ENCODE data around the gene TCF3.
"Not testable (repeated sequence)": the region's sequence is repeated elsewhere in the genome, so short reads cannot be mapped to it uniquely, and the experiment has no call there.

The TCF3 gene

DNA sequence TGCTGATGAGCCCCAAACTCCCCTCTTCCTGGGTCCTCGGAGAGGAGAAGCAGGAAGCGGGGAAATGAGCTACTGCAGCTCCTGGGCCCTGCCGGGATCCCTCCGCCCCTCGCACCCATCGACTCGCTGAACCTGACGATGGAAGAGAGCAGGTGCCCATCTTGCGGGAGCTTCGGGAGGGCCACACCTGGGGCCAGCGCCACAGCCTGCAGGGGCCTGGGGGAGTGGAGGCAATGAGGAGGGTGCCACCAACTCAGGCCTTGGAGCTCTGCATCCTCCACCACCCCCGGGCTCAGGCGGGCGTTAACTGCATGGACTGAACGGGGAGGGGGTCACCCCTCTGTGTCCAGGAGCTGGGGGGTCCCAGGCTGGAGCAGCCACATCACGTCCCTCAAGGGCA lies 8.3 kb downstream of the TCF3 start:
- H4K91ac ChIP-seq (ENCODE audit: low read length) = no peak overlapping the region
- no peak overlapping the region for H3K14ac ChIP-seq (ENCODE audit: low read length in 2 of 2)
- no peak overlapping the region for H3K4me2 ChIP-seq (ENCODE audit: low read length, poor library complexity, severe bottlenecking)
- H3K4me1 ChIP-seq (ENCODE audit: control insufficient read depth, insufficient read depth, low read depth, low read length) = peaks cover 15% of the 10 kb centered on the region
- H2AFZ ChIP-seq (ENCODE audit: low read depth, low read length) = no peak overlapping the region
- no peak overlapping the region for H4K8ac ChIP-seq (ENCODE audit: low read length)
- no peaks in the 10 kb centered on the region for H3K27me3 ChIP-seq (ENCODE audit: control insufficient read depth in 1 of 2, insufficient read depth in 1 of 2, low read length in 2 of 2)
- 98% methylated on average over 16 of the region's 16 CpGs for WGBS
- H3K36me3 ChIP-seq (ENCODE audit: control insufficient read depth in 1 of 2, insufficient read depth in 2 of 2, low read depth in 1 of 2, low read length in 2 of 2) = peaks cover 44 to 82% of the 10 kb centered on the region in 2 experiments
- DNase-seq = no peak
- no peak overlapping the region for H3K4ac ChIP-seq (ENCODE audit: low read depth in 1 of 2, low read length in 2 of 2)
- no peak overlapping the region for H2BK15ac ChIP-seq (ENCODE audit: low read depth, poor library complexity, severe bottlenecking)
- no peak overlapping the region for H3K23ac ChIP-seq (ENCODE audit: low read length in 2 of 2)
- no peak overlapping the region for H3K4me3 ChIP-seq (ENCODE audit: insufficient read depth in 1 of 2, low read depth in 1 of 2, low read length in 2 of 2)
- no peak overlapping the region for H2BK12ac ChIP-seq (ENCODE audit: low read length in 2 of 2)
- H3K27ac ChIP-seq (ENCODE audit: low read length, poor library complexity, severe bottlenecking) = no peak overlapping the region
- H3K79me1 ChIP-seq (replicated peaks; ENCODE audit: low read length, poor library complexity, severe bottlenecking) = peaks cover 51% of the 10 kb centered on the region
- H3K18ac ChIP-seq (ENCODE audit: low read depth in 1 of 2, low read length in 2 of 2) = no peak overlapping the region
- H2AK5ac ChIP-seq (ENCODE audit: low read length, severe bottlenecking) = no peak overlapping the region
- H3K9ac ChIP-seq (ENCODE audit: low read length) = no peak overlapping the region
- H2BK5ac ChIP-seq (ENCODE audit: low read depth, low read length, poor library complexity, severe bottlenecking) = no peak overlapping the region
- no peaks in the 10 kb centered on the region for H3K9me3 ChIP-seq (ENCODE audit: control insufficient read depth, low read length)
- no peak overlapping the region for H2BK120ac ChIP-seq (ENCODE audit: low read depth, low read length)

DNA sequence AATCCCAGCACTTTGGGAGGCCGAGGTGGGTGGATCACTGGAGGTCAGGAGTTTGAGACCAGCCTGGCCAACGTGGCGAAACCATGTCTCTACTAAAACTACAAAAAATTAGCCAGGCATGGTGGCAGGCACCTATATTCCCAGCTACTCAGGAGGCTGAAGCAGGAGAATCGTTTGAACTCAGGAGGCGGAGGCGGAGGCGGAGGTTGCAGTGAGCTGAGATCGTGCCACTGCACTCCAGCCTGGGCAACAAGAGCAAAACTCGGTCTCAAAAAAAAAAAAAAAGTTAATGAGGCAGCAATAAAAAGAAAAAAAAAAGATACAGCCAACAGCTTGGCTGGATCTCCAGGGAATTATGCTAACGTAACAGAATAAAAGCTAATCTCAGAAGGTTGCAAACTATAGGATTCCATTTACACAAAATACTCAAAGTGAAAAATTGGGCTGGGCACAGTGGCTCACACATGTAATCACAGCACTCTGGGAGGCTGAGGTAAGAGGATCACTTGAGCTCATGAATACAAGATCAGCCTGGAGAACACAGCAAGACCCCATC lies 11.4 kb downstream of the TCF3 start:
- not testable (repeated sequence) for H3K4me3 ChIP-seq (ENCODE audit: insufficient read depth in 1 of 2, low read depth in 1 of 2, low read length in 2 of 2); H3K4ac ChIP-seq (ENCODE audit: low read depth in 1 of 2, low read length in 2 of 2); H3K18ac ChIP-seq (ENCODE audit: low read depth in 1 of 2, low read length in 2 of 2); H3K4me2 ChIP-seq (ENCODE audit: low read length, poor library complexity, severe bottlenecking); H3K23ac ChIP-seq (ENCODE audit: low read length in 2 of 2); DNase-seq; H2AFZ ChIP-seq (ENCODE audit: low read depth, low read length); H4K8ac ChIP-seq (ENCODE audit: low read length); H2AK5ac ChIP-seq (ENCODE audit: low read length, severe bottlenecking); H2BK5ac ChIP-seq (ENCODE audit: low read depth, low read length, poor library complexity, severe bottlenecking); H2BK15ac ChIP-seq (ENCODE audit: low read depth, poor library complexity, severe bottlenecking); H2BK12ac ChIP-seq (ENCODE audit: low read length in 2 of 2); H4K91ac ChIP-seq (ENCODE audit: low read length); H3K27me3 ChIP-seq (ENCODE audit: control insufficient read depth in 1 of 2, insufficient read depth in 1 of 2, low read length in 2 of 2); H2BK120ac ChIP-seq (ENCODE audit: low read depth, low read length); H3K14ac ChIP-seq (ENCODE audit: low read length in 2 of 2); H3K9ac ChIP-seq (ENCODE audit: low read length); H3K4me1 ChIP-seq (ENCODE audit: control insufficient read depth, insufficient read depth, low read depth, low read length); H3K27ac ChIP-seq (ENCODE audit: low read length, poor library complexity, severe bottlenecking); H3K9me3 ChIP-seq (ENCODE audit: control insufficient read depth, low read length)
- 96% methylated on average over 7 of the region's 10 CpGs for WGBS
- Histone ChIP-seq H3K79me1 (replicated peaks; ENCODE audit: low read length, poor library complexity, severe bottlenecking) (peaks cover 45% of the 10 kb centered on the region), H3K36me3 (ENCODE audit: control insufficient read depth in 1 of 2, insufficient read depth in 2 of 2, low read depth in 1 of 2, low read length in 2 of 2) (peaks cover 53 to 78% of the 10 kb centered on the region in 2 experiments)

DNA sequence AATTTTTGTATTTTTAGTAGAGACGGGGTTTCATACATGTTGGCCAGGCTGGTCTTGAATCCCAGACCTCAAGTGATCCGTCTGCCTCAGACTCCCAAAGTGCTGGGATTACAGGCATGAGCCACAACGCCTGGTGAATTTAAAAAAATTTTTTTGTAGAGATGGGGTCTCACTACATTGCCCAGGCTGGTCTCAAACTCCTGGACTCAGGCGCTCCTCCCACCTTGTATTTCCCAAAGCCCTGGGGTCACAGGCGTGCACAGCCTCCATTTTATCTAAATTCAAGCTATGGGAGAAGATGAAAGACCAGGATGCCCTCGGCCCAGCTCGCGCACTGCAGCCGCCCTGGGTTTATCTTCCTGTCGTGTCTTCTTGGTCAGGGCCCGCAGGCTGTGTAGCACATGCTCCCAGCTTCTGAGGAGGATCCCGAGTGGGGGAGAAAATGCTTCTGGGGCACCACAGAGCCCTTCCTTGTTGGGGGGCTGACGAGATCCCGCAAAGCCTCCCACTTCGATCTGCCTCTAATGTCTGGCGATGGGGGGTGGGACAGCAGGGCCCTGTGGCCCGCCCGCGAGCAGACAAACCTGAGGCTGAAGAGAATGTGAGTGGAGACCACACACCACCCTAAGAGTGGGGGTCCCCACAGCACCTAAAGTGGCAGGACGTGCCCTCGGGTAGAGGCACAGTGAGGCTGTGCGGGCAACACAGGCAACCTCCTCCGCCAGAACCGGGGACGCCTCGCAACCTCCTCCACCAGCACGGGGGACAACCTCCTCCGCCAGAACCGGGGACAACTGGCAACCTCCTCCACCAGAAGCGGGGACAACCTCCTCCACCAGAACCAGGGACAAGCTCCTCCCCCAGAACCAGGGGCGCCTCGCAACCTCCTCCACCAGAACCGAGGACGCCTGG lies 15.8 kb downstream of the TCF3 start:
- Histone ChIP-seq H3K4me3 (ENCODE audit: insufficient read depth in 1 of 2, low read depth in 1 of 2, low read length in 2 of 2) (no peak overlapping the region), H2BK5ac (ENCODE audit: low read depth, low read length, poor library complexity, severe bottlenecking) (no peak overlapping the region)
- WGBS = 97% methylated on average over 34 of the region's 34 CpGs

DNA sequence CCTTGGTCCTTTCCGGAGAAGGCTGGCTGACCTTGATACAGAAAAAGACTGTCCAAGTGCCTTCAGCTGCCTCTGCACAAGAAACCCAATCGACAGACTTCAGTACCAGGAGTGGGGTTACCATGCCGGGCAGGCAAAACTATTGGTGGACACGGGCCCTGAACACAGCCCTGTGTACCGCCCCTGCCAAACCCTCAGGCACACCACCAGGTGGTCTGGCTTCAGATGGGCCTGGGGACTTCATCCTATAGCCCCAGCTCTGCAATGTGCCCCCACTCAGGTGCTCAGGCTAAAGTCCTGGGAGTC lies 17.5 kb downstream of the TCF3 start:
- Histone ChIP-seq H3K4me1 (ENCODE audit: control insufficient read depth, insufficient read depth, low read depth, low read length) (peaks cover 4% of the 10 kb centered on the region), H3K9me3 (ENCODE audit: control insufficient read depth, low read length) (peaks cover 6% of the 10 kb centered on the region), H3K36me3 (ENCODE audit: control insufficient read depth in 1 of 2, insufficient read depth in 2 of 2, low read depth in 1 of 2, low read length in 2 of 2) (peaks cover 41 to 85% of the 10 kb centered on the region in 2 experiments), H3K9ac (ENCODE audit: low read length) (no peak overlapping the region), H3K4me2 (ENCODE audit: low read length, poor library complexity, severe bottlenecking) (no peak overlapping the region), H3K27me3 (ENCODE audit: control insufficient read depth in 1 of 2, insufficient read depth in 1 of 2, low read length in 2 of 2) (no peaks in the 10 kb centered on the region), H4K91ac (ENCODE audit: low read length) (no peak overlapping the region), H2BK5ac (ENCODE audit: low read depth, low read length, poor library complexity, severe bottlenecking) (no peak overlapping the region), H3K23ac (ENCODE audit: low read length in 2 of 2) (no peak overlapping the region), H4K8ac (ENCODE audit: low read length) (no peak overlapping the region), H3K14ac (ENCODE audit: low read length in 2 of 2) (no peak overlapping the region), H2AK5ac (ENCODE audit: low read length, severe bottlenecking) (no peak overlapping the region), H3K79me1 (replicated peaks; ENCODE audit: low read length, poor library complexity, severe bottlenecking) (peaks cover 57% of the 10 kb centered on the region), H2AFZ (ENCODE audit: low read depth, low read length) (no peak overlapping the region), H2BK15ac (ENCODE audit: low read depth, poor library complexity, severe bottlenecking) (no peak overlapping the region), H3K27ac (ENCODE audit: low read length, poor library complexity, severe bottlenecking) (no peak overlapping the region), H3K18ac (ENCODE audit: low read depth in 1 of 2, low read length in 2 of 2) (no peak overlapping the region), H3K4me3 (ENCODE audit: insufficient read depth in 1 of 2, low read depth in 1 of 2, low read length in 2 of 2) (no peak overlapping the region), H2BK120ac (ENCODE audit: low read depth, low read length) (no peak overlapping the region), H2BK12ac (ENCODE audit: low read length in 2 of 2) (no peak overlapping the region), H3K4ac (ENCODE audit: low read depth in 1 of 2, low read length in 2 of 2) (no peak overlapping the region)
- no peak for DNase-seq
- over 99% methylated on average over 5 of the region's 5 CpGs for WGBS

More for the DNA sequence above, 15.8 kb downstream of the TCF3 start:
- DNase-seq = no peak
- no peak overlapping the region for H4K8ac ChIP-seq (ENCODE audit: low read length)
- H3K23ac ChIP-seq (ENCODE audit: low read length in 2 of 2) = peak overlapping the region in 1 of 2 experiments; percentile 53
- H3K4me1 ChIP-seq (ENCODE audit: control insufficient read depth, insufficient read depth, low read depth, low read length) = no peaks in the 10 kb centered on the region
- no peaks in the 10 kb centered on the region for H3K27me3 ChIP-seq (ENCODE audit: control insufficient read depth in 1 of 2, insufficient read depth in 1 of 2, low read length in 2 of 2)
- peaks cover 38 to 75% of the 10 kb centered on the region in 2 experiments for H3K36me3 ChIP-seq (ENCODE audit: control insufficient read depth in 1 of 2, insufficient read depth in 2 of 2, low read depth in 1 of 2, low read length in 2 of 2)
- no peak overlapping the region for H3K18ac ChIP-seq (ENCODE audit: low read depth in 1 of 2, low read length in 2 of 2)
- H3K9ac ChIP-seq (ENCODE audit: low read length) = no peak overlapping the region
- H2BK12ac ChIP-seq (ENCODE audit: low read length in 2 of 2) = no peak overlapping the region
- no peak overlapping the region for H2AFZ ChIP-seq (ENCODE audit: low read depth, low read length)
- H3K4ac ChIP-seq (ENCODE audit: low read depth in 1 of 2, low read length in 2 of 2) = no peak overlapping the region
- no peak overlapping the region for H2BK120ac ChIP-seq (ENCODE audit: low read depth, low read length)
- no peak overlapping the region for H3K4me2 ChIP-seq (ENCODE audit: low read length, poor library complexity, severe bottlenecking)
- H4K91ac ChIP-seq (ENCODE audit: low read length) = no peak overlapping the region
- no peak overlapping the region for H3K14ac ChIP-seq (ENCODE audit: low read length in 2 of 2)
- peaks cover 6% of the 10 kb centered on the region for H3K9me3 ChIP-seq (ENCODE audit: control insufficient read depth, low read length)
- no peak overlapping the region for H2BK15ac ChIP-seq (ENCODE audit: low read depth, poor library complexity, severe bottlenecking)
- H3K79me1 ChIP-seq (replicated peaks; ENCODE audit: low read length, poor library complexity, severe bottlenecking) = peaks cover 49% of the 10 kb centered on the region
- H3K27ac ChIP-seq (ENCODE audit: low read length, poor library complexity, severe bottlenecking) = no peak overlapping the region
- no peak overlapping the region for H2AK5ac ChIP-seq (ENCODE audit: low read length, severe bottlenecking)

Data from mesenchymal stem cell (in vitro differentiated cells and primary cell).